ENCODE results near the gene TBC1D8.

DNA sequence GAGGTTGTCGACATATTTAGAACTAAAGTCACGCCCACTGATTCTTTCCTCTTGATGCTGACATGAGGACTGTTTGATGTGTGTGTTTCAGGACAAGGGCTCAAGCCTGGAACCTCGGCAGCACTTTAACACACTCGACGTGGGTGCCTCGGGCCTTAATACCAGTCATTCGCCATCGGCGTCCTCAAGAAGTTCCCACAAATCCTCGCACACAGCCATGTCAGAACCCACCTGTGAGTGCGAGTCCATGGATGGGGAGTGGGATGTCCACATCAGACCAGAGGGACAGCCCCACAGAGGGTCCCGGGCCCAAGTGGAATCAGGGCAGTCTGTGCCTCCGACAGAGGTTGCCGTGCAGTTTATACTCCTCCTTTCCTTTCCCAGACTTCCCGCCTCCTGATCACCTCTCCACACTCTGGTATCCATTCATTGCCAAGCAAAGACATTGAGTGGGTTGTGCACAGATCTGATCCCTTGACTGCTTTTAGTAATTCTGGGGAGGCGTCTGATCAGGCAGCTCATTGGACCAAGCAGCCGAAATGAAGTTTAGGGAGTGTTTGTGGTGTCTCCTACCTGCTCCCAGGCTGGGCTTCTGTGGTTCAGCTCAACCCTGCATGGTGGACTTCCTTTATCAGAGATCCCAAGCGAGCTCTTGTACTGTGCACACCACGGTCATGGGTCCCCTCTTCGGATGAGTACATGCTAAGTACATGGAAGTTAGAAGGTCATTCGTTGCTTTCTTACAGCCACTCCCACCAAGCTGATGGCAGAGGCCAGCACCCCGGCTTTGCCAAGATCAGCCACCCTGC is 176.3 kb downstream of the TBC1D8 start:
- TF ChIP-seq CTCF (IDR thresholded peaks at IDR 0.05) (no peak), POLR2A (IDR thresholded peaks at IDR 0.05) (no peak)
